NCI-H1417 treated with DMSO at 0.1 percent for 48 hours (cell line): ENCODE results near the gene ADGRV1.
"Not testable (repeated sequence)": the region's sequence is repeated elsewhere in the genome, so short reads cannot be mapped to it uniquely, and the experiment has no call there.

ENCODE experiments used
- DNase-seq: peaks from one replicate; lab custom pipeline; 2025; lab: John Stamatoyannopoulos, UW

Gene ADGRV1

GRCh38 chr5:90940227-90940995 is 381.8 kb downstream of the ADGRV1 start:
- DNase-seq, result peak; percentile 13

GRCh38 chr5:90941002-90941720 is 382.6 kb downstream of the ADGRV1 start:
- no peak for DNase-seq

- DNase-seq, result no peak
Measured at GRCh38 chr5:90944116-90944515, 385.5 kb downstream of the ADGRV1 start.

- DNase-seq, result no peak
Measured at GRCh38 chr5:90947667-90948066, 389.1 kb downstream of the ADGRV1 start.

- DNase-seq, result no peak
Measured at GRCh38 chr5:90948969-90949368, 390.4 kb downstream of the ADGRV1 start.

GRCh38 chr5:90949469-90950358 is 391.1 kb downstream of the ADGRV1 start:
- DNase-seq, result no peak

- no peak for DNase-seq
Measured at GRCh38 chr5:90955001-90955635, 396.5 kb downstream of the ADGRV1 start.

GRCh38 chr5:90956511-90957097 is 398.0 kb downstream of the ADGRV1 start:
- no peak for DNase-seq

- DNase-seq, result no peak
Measured at GRCh38 chr5:90957906-90958305, 399.3 kb downstream of the ADGRV1 start.

DNA sequence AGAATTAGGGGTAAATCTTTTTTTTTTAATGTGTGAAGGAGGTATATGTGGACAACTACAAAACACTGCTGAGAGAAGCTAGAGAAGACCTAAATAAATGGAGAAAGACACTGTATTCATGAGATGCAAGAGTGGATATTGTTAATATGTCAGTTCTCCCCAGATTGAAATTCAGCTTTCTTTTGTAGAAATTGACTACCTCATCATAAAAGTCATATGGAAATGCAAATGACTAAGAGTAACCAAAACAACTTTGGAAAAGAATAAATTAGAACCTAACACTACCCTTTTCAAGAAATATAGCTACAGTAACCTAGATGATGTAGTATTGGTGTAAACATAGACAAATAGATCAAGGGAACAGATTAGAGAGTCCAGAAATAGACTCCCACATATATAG is 400.7 kb downstream of the ADGRV1 start:
- no peak for DNase-seq

DNA sequence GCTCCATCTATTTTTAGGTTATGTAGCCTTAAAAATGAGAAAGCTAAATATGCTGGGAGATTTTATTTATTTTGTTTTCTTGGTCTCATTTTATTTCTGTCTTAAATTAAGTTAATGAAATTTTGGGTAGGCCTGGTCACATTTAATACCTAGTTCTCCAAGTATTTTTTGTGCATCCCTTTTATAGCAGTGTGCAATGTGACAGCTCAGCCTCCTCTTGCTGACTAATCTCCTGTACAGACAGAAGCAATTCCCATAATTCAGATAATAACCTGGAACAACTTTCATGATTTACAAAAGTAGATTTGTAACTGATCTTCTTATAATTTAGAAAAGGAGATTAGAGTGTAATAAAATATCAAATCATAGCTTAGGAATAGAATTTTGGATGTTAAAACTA is 403.9 kb downstream of the ADGRV1 start:
- DNase-seq, result no peak

GRCh38 chr5:90965110-90965685 is 406.6 kb downstream of the ADGRV1 start:
- DNase-seq, result no peak

GRCh38 chr5:90967443-90967842 is 408.8 kb downstream of the ADGRV1 start:
- no peak for DNase-seq

DNA sequence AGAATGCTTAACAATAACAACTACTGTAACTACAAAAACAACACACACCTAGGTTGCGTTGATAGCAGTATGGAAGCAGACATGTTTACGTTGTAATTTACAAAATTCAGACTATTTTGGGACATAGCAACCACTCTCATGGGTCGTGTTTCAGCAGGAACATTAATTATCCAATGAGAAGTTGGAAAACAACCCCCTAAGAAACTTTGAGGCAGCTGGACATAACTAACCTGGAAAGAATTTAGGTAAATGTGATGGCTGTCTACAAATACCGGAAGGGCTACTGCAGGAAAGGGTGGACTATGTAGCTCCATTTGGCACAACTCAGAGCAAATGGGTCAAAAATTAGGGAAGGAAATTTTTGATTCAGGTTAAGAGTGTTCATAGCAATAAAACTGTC is 409.3 kb downstream of the ADGRV1 start:
- DNase-seq, result no peak

GRCh38 chr5:90968319-90968718 is 409.7 kb downstream of the ADGRV1 start:
- DNase-seq, result no peak

GRCh38 chr5:90969945-90970344 is 411.3 kb downstream of the ADGRV1 start:
- DNase-seq, result not testable (repeated sequence)

DNA sequence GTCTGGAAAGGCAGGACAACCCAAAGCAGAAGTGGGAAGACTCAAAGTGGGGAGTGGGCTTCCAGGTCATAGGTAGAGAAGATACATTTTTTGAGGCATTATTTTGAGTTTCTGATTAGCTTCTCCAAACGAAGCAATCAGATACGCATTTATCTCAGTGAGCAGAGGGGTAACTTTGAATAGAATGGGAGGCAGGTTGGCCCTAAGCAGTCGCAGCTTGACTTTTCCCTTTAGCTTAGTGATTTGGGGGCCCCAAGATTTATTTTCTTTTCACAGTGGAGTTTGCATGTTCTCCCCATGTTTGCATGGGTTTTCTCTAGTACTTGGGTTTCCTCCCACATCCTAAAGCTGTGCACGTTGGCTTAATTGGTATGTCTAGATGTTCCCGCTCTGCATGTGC is 422.6 kb downstream of the ADGRV1 start:
- no peak for DNase-seq

GRCh38 chr5:90981821-90982220 is 423.2 kb downstream of the ADGRV1 start:
- DNase-seq, result no peak

- no peak for DNase-seq
Measured at GRCh38 chr5:90982576-90982975, 424.0 kb downstream of the ADGRV1 start.

DNA sequence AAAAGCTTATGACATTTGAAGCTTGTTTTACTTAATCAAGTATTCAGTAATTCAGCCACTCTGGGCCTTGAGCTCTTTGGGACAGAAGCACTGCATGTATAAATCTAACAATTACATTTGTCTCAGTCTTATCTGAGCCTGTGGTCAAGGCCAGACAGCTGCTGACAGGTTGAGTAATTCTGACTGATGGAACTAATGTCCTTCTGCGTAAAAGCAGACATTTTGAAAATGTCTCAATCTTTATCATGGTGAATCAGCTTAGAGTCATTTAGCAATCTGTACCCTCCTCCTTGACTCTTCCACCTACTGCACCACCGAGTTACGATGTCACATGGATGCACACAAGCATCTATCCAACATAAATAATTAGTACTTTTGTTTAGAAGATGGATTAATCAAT is 424.6 kb downstream of the ADGRV1 start:
- no peak for DNase-seq

DNA sequence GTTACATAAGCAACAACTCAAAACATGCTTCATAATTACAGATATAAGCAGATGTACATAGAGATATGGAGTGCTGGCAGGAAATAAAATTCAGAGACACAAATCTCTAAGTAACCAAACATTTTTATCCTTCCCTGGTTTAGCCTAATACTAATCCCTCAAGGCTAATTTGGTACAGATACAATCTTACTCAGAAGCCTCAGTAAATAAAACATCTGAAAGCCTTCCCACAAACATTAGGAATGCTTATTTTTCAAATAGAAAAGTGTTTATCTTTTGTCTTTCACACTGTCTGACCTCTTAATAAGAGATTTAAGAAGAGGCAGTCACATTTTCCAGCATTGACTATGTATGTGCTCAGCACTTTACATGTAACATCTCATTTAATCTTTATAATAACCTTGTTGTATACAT is 425.1 kb downstream of the ADGRV1 start:
- no peak for DNase-seq
